NT2/D1 (cell line): Measurements from ENCODE around the gene STXBP6.

Source experiments
- SUZ12 ChIP-seq: IDR thresholded peaks from 2 replicates; pipeline ENCODE4 v1.6.1; 2011; ENCODE audit not compliant: insufficient read length, insufficient read depth; ENCODE audit errors: extremely low read depth
- YY1 ChIP-seq: IDR thresholded peaks from 2 replicates; pipeline ENCODE4 v1.6.1; 2011; ENCODE audit not compliant: insufficient read length, insufficient read depth
- ZNF274 ChIP-seq: IDR thresholded peaks from 2 replicates; pipeline ENCODE4 v1.6.1; 2011; ENCODE audit warnings: mild to moderate bottlenecking, low read depth, low read length

DNA sequence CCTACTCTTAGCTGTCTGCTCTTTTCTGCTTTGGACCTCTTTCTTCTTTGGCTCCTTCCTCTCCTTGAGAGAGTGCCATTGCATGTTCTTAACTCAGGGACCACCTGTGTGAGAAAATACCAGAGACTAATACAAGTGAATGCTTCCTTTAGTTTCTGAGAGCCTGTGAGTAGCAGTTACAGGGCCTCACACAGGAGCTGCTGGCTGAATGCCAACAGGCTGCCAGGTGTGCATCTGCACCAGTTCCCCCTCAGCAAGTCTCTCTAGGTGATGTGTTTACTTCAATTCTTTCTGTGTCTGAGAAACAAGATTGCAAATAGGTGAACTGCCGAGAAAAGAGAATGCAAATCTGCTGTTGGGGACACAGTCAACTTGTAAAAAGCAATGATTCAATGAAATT is 108.2 kb downstream of the STXBP6 start:
- no peak for TF ChIP-seq ZNF274
- TF ChIP-seq SUZ12, result no peak
- TF ChIP-seq YY1, result no peak
